EL (cell line): Measurements from ENCODE around the gene PARVG.

Experiments used
- DNase-seq: peaks from one replicate; pipeline ENCODE4 v3.0.0-alpha.2; 2016

The PARVG gene

GRCh38 chr22:44181033-44181911, 547 bp downstream of the PARVG start:
- no peak for DNase-seq

GRCh38 chr22:44181912-44182587, 1.3 kb downstream of the PARVG start:
- no peak for DNase-seq

GRCh38 chr22:44182588-44183286, 2.0 kb downstream of the PARVG start:
- DNase-seq, result no peak

GRCh38 chr22:44183287-44183588, 2.5 kb downstream of the PARVG start:
- no peak for DNase-seq

GRCh38 chr22:44184006-44184405, 3.3 kb downstream of the PARVG start:
- DNase-seq, result no peak

GRCh38 chr22:44185237-44186120, 4.8 kb downstream of the PARVG start:
- no peak for DNase-seq

- no peak for DNase-seq
These were observed 5.4 kb downstream of the PARVG start for GRCh38 chr22:44186121-44186510.

- DNase-seq, result no peak
These were observed 6.0 kb downstream of the PARVG start for GRCh38 chr22:44186737-44187136.

GRCh38 chr22:44187652-44188230, 7.0 kb downstream of the PARVG start:
- no peak for DNase-seq

GRCh38 chr22:44188316-44188715, 7.6 kb downstream of the PARVG start:
- no peak for DNase-seq

GRCh38 chr22:44188986-44189630, 8.4 kb downstream of the PARVG start:
- no peak for DNase-seq

- DNase-seq, result no peak
These were observed 9.8 kb downstream of the PARVG start for GRCh38 chr22:44190381-44190976.

- DNase-seq, result peak; percentile 11
These were observed 10.3 kb downstream of the PARVG start for GRCh38 chr22:44191036-44191454.

GRCh38 chr22:44192098-44192815, 11.5 kb downstream of the PARVG start:
- DNase-seq, result peak; percentile 21

- DNase-seq, result no peak
These were observed 12.2 kb downstream of the PARVG start for GRCh38 chr22:44192816-44193534.

- no peak for DNase-seq
These were observed 12.8 kb downstream of the PARVG start for GRCh38 chr22:44193535-44193891.

- DNase-seq, result no peak
These were observed 13.8 kb downstream of the PARVG start for GRCh38 chr22:44194569-44194968.

GRCh38 chr22:44195189-44195871, 14.6 kb downstream of the PARVG start:
- no peak for DNase-seq

GRCh38 chr22:44196241-44196640, 15.5 kb downstream of the PARVG start:
- no peak for DNase-seq

- DNase-seq, result no peak
These were observed 16.0 kb downstream of the PARVG start for GRCh38 chr22:44196731-44197131.
